ENCODE data around the gene BABAM2. TPM values are rescaled to one million over a fixed set of nuclear protein-coding genes. Genes with fewer than 3 reads are reported as not detected.

The BABAM2 gene
- total and polyA plus RNA-seq, 2 of the 4 experiments (the other 2 are of a cell fraction) = 20.9 to 23.1 TPM

DNA sequence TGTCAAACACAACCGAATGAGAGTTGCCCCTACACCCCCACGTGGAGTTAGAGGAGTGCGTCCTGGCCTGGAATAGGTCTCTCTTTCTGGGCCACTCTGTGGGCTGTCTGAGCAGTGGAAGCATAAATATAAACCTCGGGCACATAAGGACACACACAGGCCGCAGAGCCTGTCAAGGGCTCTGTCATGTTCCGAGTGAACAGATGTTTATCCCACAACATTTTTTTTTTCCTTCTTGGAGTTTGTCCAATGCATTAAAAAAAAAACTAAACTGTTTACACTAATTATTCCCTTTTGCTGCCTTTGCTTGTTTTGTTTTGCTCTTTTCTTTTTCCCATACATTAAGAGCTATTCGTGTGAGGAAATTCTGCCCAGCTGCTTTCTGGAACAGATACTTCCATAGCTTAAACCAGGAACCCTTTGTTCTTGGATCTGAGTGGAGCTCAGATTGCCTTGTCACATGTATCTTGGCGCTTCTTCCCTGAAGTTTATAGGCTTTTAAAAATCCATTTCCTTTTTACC, 273.8 kb downstream of the BABAM2 start:
- peaks cover 0 to 12% of the 10 kb centered on the region in 2 experiments; a peak in 2 of 4 replicates for H3K79me1 ChIP-seq (ENCODE audit: low read depth in 1 of 2, low read length in 2 of 2)
- H3K36me3 ChIP-seq (ENCODE audit: control insufficient read depth, insufficient read depth, low read length) = no peaks in the 10 kb centered on the region
- peaks cover 16% of the 10 kb centered on the region for H3K4me1 ChIP-seq (ENCODE audit: control insufficient read depth, insufficient read depth, low read length)
- no peaks in the 10 kb centered on the region for H3K9me3 ChIP-seq (ENCODE audit: control insufficient read depth, insufficient read depth, low read length)
- no peak overlapping the region for H3K4me3 ChIP-seq (ENCODE audit: insufficient read depth, low read depth, low read length)
- TF ChIP-seq, protein P1, sequence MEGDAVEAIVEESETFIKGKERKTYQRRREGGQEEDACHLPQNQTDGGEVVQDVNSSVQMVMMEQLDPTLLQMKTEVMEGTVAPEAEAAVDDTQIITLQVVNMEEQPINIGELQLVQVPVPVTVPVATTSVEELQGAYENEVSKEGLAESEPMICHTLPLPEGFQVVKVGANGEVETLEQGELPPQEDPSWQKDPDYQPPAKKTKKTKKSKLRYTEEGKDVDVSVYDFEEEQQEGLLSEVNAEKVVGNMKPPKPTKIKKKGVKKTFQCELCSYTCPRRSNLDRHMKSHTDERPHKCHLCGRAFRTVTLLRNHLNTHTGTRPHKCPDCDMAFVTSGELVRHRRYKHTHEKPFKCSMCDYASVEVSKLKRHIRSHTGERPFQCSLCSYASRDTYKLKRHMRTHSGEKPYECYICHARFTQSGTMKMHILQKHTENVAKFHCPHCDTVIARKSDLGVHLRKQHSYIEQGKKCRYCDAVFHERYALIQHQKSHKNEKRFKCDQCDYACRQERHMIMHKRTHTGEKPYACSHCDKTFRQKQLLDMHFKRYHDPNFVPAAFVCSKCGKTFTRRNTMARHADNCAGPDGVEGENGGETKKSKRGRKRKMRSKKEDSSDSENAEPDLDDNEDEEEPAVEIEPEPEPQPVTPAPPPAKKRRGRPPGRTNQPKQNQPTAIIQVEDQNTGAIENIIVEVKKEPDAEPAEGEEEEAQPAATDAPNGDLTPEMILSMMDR (conservative IDR thresholded peaks at IDR 0.05; ENCODE audit: low read depth, low read length) = no peak
- TF ChIP-seq RFX5 (IDR thresholded peaks at IDR 0.05; ENCODE audit: low read depth, low read length) = no peak
- no peak for TF ChIP-seq MAFK (IDR thresholded peaks at IDR 0.05; ENCODE audit: low read depth, low read length)
- TF ChIP-seq, protein P2, sequence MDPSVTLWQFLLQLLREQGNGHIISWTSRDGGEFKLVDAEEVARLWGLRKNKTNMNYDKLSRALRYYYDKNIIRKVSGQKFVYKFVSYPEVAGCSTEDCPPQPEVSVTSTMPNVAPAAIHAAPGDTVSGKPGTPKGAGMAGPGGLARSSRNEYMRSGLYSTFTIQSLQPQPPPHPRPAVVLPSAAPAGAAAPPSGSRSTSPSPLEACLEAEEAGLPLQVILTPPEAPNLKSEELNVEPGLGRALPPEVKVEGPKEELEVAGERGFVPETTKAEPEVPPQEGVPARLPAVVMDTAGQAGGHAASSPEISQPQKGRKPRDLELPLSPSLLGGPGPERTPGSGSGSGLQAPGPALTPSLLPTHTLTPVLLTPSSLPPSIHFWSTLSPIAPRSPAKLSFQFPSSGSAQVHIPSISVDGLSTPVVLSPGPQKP (IDR thresholded peaks at IDR 0.05; ENCODE audit: borderline replicate concordance, low read depth, low read length) = no peak
- no peak for TF ChIP-seq RCOR1 (IDR thresholded peaks at IDR 0.05; ENCODE audit: insufficient replicate concordance, low read length)
- no peak for TF ChIP-seq POLR2A (IDR thresholded peaks at IDR 0.05; ENCODE audit: low read depth, low read length)
- TF ChIP-seq CHD1 (IDR thresholded peaks at IDR 0.05; ENCODE audit: low read depth, low read length) = no peak
- TF ChIP-seq RAD21 (IDR thresholded peaks at IDR 0.05; ENCODE audit: low read length) = no peak
- no peak for TF ChIP-seq BHLHE40 (IDR thresholded peaks at IDR 0.05; ENCODE audit: low read depth, low read length)
- TF ChIP-seq NFE2L2 (IDR thresholded peaks at IDR 0.05; ENCODE audit: low read depth, low read length) = no peak
- TF ChIP-seq SMC3 (IDR thresholded peaks at IDR 0.05; ENCODE audit: low read depth, low read length) = no peak
- TF ChIP-seq CEBPB (IDR thresholded peaks at IDR 0.05; ENCODE audit: low read depth, low read length) = no peak
- no peaks in the 10 kb centered on the region for H3K27me3 ChIP-seq (ENCODE audit: control insufficient read depth, insufficient read depth, low read length)
- intact Hi-C loops (cut with micrococcal nuclease) = loop anchor here (10.0 kb wide), 1 partner anchor 230 kb away; the partner anchor contains the start of gene FOSL2
- POLR2A ChIA-PET (ENCODE audit: unreplicated experiment) = interaction anchor here (0.5 kb wide), 1 partner anchor 124 kb away, joined by 3 read pairs; no protein-coding TSS in a partner anchor
- in situ Hi-C loops (cut with MboI; ENCODE audit: low sequenced_read_pairs) = no loop called here
- H3K14ac ChIP-seq (replicated peaks; ENCODE audit: low read depth, low read length) = peak overlapping the region; percentile 72; the same call in 1 of the 2 replicates
- H3K23ac ChIP-seq (ENCODE audit: low read depth, low read length) = peak overlapping the region; percentile 78
- 0 out of 2 replicates have a peak overlapping the region, but pooled peaks have one; percentile 7 for H4K91ac ChIP-seq (ENCODE audit: insufficient read depth, low read depth, low read length)
- H2BK5ac ChIP-seq (ENCODE audit: low read depth, low read length, poor library complexity, severe bottlenecking) = peak overlapping the region; percentile 57
- dilution Hi-C loops (cut with HindIII; ENCODE audit: low sequenced_read_pairs, unreplicated experiment) = no loop called here
- peak; percentile 80 for ATAC-seq (ENCODE audit: low read depth)
- peak overlapping the region; percentile 52 for H3K18ac ChIP-seq (ENCODE audit: low read depth, low read length)
- H2AK5ac ChIP-seq (ENCODE audit: low read depth, low read length) = peak overlapping the region; percentile 66; the same call in 1 of the 2 replicates
- peak overlapping the region; percentile 21; the same call in 1 of the 2 replicates for H4K5ac ChIP-seq (ENCODE audit: low read depth, low read length)
- peak overlapping the region in 1 of 2 experiments; percentile 62; a peak in 2 of 4 replicates for H4K8ac ChIP-seq (ENCODE audit: low read depth in 2 of 2, low read length in 2 of 2)
- H3K27ac ChIP-seq (ENCODE audit: insufficient read depth, low read length) = peak overlapping the region; percentile 37; the same call in 1 of the 2 replicates
- 12% methylated on average over 4 of the region's 8 CpGs; no CpG with 5 or more reads in 1 of the 2 experiments for WGBS, 2 experiments (ENCODE audit: extremely low coverage in 2 of 2, insufficient read length in 1 of 2)
- H2AK9ac ChIP-seq (replicated peaks; ENCODE audit: low read depth, low read length, poor library complexity) = no peak overlapping the region
- peak overlapping the region; percentile 66 for H2BK20ac ChIP-seq (ENCODE audit: low read depth, low read length)
- peak overlapping the region; percentile 20 for H3K4me2 ChIP-seq (ENCODE audit: low read depth, low read length)
- H3K4ac ChIP-seq (ENCODE audit: low read depth, low read length) = peak overlapping the region; percentile 46
- DNase-seq = peak; percentile 64
- no peak overlapping the region for H3K56ac ChIP-seq (ENCODE audit: extremely low read depth, insufficient read depth, low read length)
- no TSS peak for BruUV-seq (replicated peaks)
- no peak overlapping the region for H3K9ac ChIP-seq (ENCODE audit: low read depth, low read length)
- CTCF ChIA-PET = interaction anchor here (0.7 kb wide), 1 partner anchor 847 kb away, joined by 5 read pairs; no protein-coding TSS in a partner anchor
- no peaks in the 10 kb centered on the region for H4K20me1 ChIP-seq (ENCODE audit: insufficient read depth, low read length)
- peak overlapping the region; percentile 48 for H2BK120ac ChIP-seq (ENCODE audit: low read depth, low read length)
- H3K9me1 ChIP-seq (ENCODE audit: insufficient read depth, low read length) = peaks cover 7% of the 10 kb centered on the region; the same call in 1 of the 2 replicates
- peak overlapping the region; percentile 69 for H2AFZ ChIP-seq (replicated peaks; ENCODE audit: low read length, poor library complexity)
- H2BK15ac ChIP-seq (ENCODE audit: low read depth, low read length) = peak overlapping the region; percentile 4; the same call in 1 of the 3 replicates
